LNCaP clone FGC (cell line): ENCODE data around the gene WDR86.

Experiments used
- DNase-seq: peaks from one replicate; pipeline ENCODE4 v3.0.0-alpha.2; 2011; ENCODE audit warnings: low read depth
- H3K4me3 ChIP-seq: 2 replicates; pipeline ENCODE4 v1.5.1; 2011; ENCODE audit warnings: mild to moderate bottlenecking, low read depth, low read length, control low read depth
- CTCF ChIP-seq: IDR thresholded peaks from 2 replicates; pipeline ENCODE4 v1.5.1; 2012; ENCODE audit warnings: mild to moderate bottlenecking; ENCODE audit not compliant: control insufficient read depth, insufficient read depth; ENCODE audit errors: extremely low read depth

The WDR86 gene

GRCh38 chr7:151399906-151400305 is 9.9 kb downstream of the WDR86 start:
- no peak overlapping the region for H3K4me3 ChIP-seq
- no peak for DNase-seq
- TF ChIP-seq CTCF = no peak

GRCh38 chr7:151399305-151399601 is 10.6 kb downstream of the WDR86 start:
- no peak for DNase-seq
- no peak for TF ChIP-seq CTCF
- no peak overlapping the region for H3K4me3 ChIP-seq

GRCh38 chr7:151398446-151399304 is 11.2 kb downstream of the WDR86 start:
- TF ChIP-seq CTCF = no peak
- no peak overlapping the region for H3K4me3 ChIP-seq
- no peak for DNase-seq

GRCh38 chr7:151397026-151397425 is 12.8 kb downstream of the WDR86 start:
- no peak for DNase-seq
- no peak overlapping the region for H3K4me3 ChIP-seq
- TF ChIP-seq CTCF = no peak

DNA sequence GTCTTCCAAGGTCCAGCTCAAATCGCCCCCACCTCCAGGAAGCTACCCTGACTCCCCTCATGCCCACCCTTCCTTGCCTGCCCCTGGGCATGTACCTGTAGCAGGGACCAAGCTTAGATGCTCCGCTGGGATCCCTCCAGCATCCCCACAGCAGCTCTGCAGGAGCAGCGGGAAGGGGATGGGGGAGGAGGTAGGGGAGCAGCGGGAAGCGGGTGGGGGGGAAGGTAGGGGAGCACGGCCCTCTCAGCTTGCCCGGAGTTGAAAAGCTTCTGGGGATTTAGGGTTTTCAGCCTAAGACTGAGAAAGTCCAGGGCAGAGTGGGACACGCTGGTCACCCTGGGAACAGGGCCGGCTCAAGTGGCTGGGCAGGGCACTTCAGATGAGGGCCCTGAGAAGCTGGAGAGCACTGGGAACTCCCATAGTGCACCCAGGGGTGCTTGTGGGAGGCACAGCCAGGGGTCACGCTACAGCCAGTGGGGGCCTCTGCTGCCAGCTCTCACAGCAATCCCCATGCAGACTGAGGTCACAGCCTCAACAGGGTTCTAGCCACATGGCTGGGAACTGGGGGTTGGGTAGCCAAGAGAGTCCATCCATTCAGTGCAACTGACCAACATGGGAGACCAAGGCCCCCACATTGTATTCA is 13.4 kb downstream of the WDR86 start:
- DNase-seq = no peak
- TF ChIP-seq CTCF = no peak
- no peak overlapping the region for H3K4me3 ChIP-seq

DNA sequence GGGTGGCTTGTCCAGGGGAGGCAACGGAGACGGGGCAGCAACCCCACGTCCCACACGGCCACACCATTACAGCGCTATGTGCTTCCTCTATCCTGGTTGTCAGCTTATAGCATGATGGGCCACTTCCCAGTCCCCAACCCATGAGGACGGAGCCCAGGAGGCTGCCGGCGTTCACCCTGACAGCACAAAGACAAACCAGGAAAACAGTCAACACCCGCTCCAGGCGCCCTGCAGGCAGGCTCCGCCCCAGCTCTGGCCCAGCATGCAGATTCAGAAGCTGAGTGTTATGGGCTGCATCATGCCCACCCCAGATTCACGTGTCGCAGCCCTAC is 14.8 kb downstream of the WDR86 start:
- no peak for TF ChIP-seq CTCF
- no peak for DNase-seq
- no peak overlapping the region for H3K4me3 ChIP-seq
